ENCODE measurements around the gene KANSL1.

- TF ChIP-seq CTCF (IDR thresholded peaks at IDR 0.05; ENCODE audit: low read depth, low read length) (no peak), POLR2A (IDR thresholded peaks at IDR 0.05; ENCODE audit: extremely low read depth, insufficient read length) (no peak), MAX (IDR thresholded peaks at IDR 0.05; ENCODE audit: low read depth, low read length) (no peak), MYC (IDR thresholded peaks at IDR 0.05; ENCODE audit: low read depth, low read length) (no peak)
These were observed 56.4 kb downstream of the KANSL1 start for GRCh38 chr17:46136820-46137219.

Data from NB4 (cell line).